ENCODE measurements around the gene DCDC2C.
A peak's percentile ranks its signal among the peaks of the same experiment; 100 is the strongest.

The DCDC2C gene

DNA sequence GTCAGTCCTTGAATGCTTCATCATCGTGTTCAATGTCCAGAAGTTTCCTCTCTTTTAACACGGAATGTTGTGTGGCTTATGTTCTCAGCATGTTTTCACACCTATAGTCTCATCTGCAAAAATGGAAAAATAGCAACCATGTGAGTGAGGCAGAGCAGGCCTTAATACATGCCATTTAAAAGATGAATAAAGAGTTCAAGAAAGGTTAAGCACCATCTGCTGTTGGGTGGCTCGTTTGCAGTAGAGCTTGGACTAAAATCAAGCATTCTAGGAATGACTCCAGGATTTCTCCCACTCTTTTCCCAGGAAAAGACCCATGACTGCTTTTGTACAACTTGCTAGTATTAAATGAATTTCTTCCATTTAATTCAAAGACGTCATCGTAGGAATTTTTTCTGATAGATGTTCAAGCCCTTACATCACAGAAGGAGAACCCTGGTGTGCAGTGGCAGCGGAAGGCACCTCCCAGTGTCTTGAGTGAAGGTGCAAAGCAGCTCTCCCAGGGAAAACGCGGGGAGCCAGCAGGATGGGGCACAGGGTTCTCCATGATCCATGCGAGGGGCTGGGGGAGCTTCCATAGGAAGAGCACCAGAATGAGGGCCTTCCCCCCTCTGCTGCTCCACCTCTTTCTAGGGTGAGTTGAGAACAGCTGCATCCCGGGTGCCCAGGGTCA lies 9.6 kb downstream of the DCDC2C start:
- no peak for DNase-seq

DNA sequence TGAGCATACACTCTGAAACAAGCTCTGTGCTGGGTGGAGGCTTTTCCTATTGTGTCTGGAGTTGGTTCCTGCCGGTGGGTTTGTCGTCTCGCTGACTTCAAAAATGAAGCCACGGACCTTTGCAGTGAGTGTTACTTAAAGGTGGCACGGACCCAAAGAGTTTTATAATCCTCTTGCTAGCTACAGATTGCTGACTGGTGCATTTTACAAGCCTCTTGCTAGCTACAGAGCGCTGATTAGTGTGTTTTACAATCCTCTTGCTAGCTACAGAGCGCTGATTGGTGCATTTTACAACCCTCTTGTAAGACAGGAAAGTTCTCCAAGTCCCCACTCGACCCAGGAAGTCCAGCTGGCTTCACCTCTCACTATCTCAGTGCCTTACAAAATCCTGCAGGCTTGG lies 15.3 kb downstream of the DCDC2C start:
- DNase-seq: no peak

- no peak for DNase-seq
These were observed 21.6 kb downstream of the DCDC2C start for GRCh38 chr2:3725002-3725401.

GRCh38 chr2:3725458-3726250 lies 22.3 kb downstream of the DCDC2C start:
- no peak for DNase-seq

- DNase-seq: no peak
These were observed 23.1 kb downstream of the DCDC2C start for GRCh38 chr2:3726511-3726910.

GRCh38 chr2:3727397-3728045 lies 24.1 kb downstream of the DCDC2C start:
- no peak for DNase-seq

DNA sequence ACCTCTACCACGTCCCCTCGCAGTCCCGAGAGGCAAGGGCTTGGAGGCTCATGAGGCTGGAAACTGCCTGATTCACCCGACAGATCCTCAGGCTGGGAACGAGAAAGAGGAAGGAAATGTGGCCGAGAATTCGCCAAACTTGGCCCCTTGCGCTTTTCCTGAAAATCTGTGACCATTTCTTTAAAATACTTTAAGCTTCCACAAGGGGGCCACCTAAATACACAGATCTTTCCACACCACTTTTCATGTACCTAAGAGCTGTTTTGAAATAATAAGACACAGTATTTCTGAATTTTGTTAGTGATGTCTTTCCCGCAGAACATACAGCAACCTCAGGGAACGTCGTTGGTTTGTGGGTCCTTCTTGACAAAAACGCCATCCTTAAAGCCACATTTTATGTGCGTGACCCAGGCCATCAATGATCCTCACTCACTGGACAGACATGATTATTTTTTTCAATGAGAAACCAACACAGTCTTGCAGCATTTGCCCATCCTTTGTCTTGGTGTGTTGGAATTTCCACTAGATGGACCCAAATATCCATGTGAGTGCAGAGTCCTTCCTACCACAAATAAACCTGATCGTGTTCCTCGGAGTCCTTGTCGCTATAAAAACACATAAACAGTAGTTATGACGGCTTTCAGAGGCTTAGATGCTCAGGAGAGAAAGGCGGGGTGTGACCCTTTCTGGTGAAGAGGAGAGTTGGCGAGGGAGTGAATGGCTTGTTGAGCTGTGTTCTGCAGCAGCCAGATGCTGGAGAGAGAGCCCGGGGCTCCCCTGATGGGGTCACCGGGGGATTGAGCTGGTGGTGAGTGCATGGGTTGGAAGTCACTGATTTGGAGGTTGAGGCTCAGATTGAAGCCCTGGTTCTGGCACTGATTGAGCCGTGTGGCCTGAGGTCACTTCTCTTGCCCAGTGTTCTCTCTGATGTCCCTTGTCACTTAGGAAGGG lies 25.0 kb downstream of the DCDC2C start:
- peak; percentile 7 for DNase-seq

- DNase-seq: no peak
These were observed 25.7 kb downstream of the DCDC2C start for GRCh38 chr2:3729055-3729448.

- no peak for DNase-seq
These were observed 26.4 kb downstream of the DCDC2C start for GRCh38 chr2:3729786-3730185.

DNA sequence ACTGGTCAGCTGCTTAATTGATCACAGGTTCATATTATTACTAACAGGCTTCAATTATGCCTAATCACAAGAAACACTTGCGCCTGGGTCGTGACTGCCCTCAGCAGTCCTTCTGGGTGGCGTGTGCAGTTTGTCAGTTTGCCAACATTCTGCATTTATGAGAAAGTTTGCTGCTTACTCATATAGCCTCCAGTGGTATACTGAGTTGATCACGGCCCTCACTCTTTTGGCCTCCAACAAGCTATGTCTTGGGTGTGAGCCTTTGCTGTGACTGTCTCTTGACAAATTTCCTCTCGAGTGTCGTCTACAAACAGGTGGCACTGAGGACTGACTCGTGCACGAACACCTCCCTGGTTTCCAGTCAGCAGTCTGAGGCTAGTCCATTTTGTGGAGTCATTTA lies 27.3 kb downstream of the DCDC2C start:
- DNase-seq: no peak

- no peak for DNase-seq
These were observed 28.5 kb downstream of the DCDC2C start for GRCh38 chr2:3731829-3732228.

- no peak for DNase-seq
These were observed 32.7 kb downstream of the DCDC2C start for GRCh38 chr2:3736112-3736511.

- no peak for DNase-seq
These were observed 33.8 kb downstream of the DCDC2C start for GRCh38 chr2:3737128-3737527.

DNA sequence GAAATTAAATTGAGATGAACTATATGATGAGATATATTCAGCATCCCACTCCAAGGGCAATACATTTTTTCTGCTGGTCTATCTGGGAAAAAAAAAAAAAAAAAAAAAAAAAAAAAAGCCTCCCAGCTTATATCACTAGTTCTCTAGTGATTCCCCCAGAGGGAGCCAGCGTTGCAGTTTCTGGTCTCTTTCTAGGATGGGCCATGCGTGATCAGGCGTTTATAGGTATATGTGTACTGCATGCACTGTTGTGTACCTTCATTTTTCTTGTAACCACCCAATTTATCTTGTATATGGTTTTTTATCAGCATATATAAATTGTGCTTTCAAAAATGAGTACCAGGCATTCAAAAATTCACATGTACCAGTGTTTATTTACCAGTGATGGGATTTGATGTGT lies 35.1 kb downstream of the DCDC2C start:
- DNase-seq: peak; percentile 9

GRCh38 chr2:3739313-3739712 lies 35.9 kb downstream of the DCDC2C start:
- no peak for DNase-seq

DNA sequence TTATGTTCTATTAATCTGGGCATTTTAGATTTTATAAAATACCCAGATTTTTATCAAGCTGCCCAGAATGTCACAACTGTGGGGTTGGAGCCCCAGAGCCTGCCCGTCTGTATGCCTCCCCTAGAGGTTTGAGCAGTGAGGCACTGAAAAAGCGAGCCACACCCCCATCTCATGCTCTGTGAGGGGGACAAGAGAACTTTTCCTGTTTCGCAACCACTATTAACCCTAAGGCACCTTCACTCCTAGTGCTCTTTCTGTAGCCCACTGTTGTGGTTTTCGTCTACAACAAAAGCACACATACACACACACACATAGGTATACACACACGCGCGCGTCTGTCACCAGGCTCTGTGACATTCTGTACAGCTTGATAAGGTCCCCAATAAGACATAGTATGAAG lies 38.0 kb downstream of the DCDC2C start:
- DNase-seq: no peak

GRCh38 chr2:3741867-3742602 lies 38.7 kb downstream of the DCDC2C start:
- DNase-seq: no peak

DNA sequence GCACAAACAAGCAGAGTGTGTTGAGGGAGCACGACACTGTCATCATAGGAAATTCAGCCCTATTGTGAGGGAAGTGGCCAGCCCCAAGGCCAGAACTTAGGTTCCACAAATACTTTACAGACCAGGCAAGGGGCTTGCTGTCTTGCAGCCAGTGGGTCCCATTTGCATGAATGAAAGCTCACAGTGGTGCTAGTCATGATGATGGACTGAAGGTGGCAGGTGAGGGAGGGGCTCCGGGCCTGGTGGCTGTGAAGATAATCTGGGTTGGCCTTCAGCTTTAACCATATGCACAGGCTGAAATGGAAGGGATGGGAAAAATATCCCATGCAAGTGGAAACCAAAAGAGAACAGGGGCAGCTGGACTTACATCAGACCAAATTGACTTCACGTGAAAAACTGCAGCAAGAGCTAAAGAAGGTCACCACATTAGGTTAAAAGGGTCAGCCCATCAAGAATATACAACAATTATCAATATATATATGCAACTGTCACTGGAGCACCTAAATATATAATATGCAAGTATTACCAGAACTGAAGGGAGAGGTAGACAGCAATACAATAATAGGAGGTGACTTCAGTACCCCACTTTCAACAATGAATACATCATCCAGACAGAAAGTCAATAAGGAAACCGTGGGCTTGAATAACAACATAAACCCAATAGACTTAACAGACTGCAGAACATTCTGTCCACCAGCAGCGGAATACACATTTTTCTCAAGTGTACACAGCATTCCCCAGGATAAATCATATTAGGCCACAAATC lies 39.6 kb downstream of the DCDC2C start:
- DNase-seq: no peak

DNA sequence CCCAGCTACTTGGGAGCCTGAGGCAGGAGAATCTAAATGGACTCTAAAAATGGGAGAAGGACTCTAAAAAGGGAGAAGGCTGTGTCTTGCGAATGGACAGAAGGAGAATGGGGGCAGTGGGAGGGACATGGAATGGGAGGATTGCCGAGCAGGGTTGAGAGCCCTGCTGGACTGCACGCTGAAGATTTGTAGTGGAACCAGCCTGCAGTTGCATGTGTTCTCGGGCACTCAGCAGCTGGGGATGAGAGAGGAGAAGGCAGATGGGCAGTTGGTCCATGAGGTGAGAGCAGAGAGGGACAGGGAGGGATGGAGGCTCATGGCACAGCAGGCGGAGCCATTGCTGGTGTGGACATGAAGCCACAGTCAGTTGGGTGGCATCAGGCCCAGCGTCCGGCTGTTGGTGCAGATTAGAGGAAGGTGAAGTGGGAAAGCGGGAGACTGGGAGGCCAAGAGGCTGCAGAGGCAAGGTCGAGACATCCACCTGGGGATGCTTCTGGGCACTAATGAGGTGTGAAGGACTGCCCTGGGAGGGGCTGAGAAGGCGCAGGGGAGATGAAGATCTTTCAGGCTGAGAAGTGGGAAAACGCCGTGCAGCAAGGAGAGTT lies 40.7 kb downstream of the DCDC2C start:
- DNase-seq: no peak

- DNase-seq: no peak
These were observed 42.5 kb downstream of the DCDC2C start for GRCh38 chr2:3745920-3746319.
